Neural cell (in vitro differentiated cells): Measurements from ENCODE around the gene NPLOC4. TPM values are rescaled to one million over a fixed set of nuclear protein-coding genes. Genes with fewer than 3 reads are reported as not detected.

Experiments
- H2AFZ ChIP-seq: fragments of 200-600, 300-800 bp; sonication (generic), shearing (Covaris generic); 2 replicates; pipeline ENCODE4 v1.6.0; 2014; ENCODE audit warnings: low read depth, mild to moderate bottlenecking, antibody characterized with exemption, low read length, moderate library complexity
- H3F3A ChIP-seq: fragments of 200-600 bp; shearing (Covaris generic); 2 replicates; pipeline ENCODE4 v1.6.1; 2016; ENCODE audit warnings: mild to moderate bottlenecking, moderate library complexity, mixed read lengths, antibody characterized with exemption, low read length; ENCODE audit not compliant: insufficient read depth, poor library complexity, severe bottlenecking
- H3K27ac ChIP-seq: fragments of 200-600, 300-800 bp; sonication (generic), shearing (Covaris generic); 2 replicates; pipeline ENCODE4 v1.5.1; 2014; ENCODE audit warnings: mild to moderate bottlenecking, low read length, moderate library complexity
- H3K27me3 ChIP-seq: fragments of 300-800, 200-600 bp; sonication (generic), shearing (Covaris generic); 2 replicates; pipeline ENCODE4 v1.6.0; 2014; ENCODE audit warnings: mild to moderate bottlenecking, low read depth, low read length, moderate library complexity; ENCODE audit not compliant: insufficient read depth
- H3K36me3 ChIP-seq: fragments of 300-800, 200-600 bp; sonication (generic), shearing (Covaris generic); 2 replicates; pipeline ENCODE4 v1.5.1; 2014; ENCODE audit warnings: mild to moderate bottlenecking, antibody characterized with exemption, low read length, moderate library complexity; ENCODE audit not compliant: insufficient read depth
- H3K4me2 ChIP-seq: fragments of 300-800, 200-600 bp; sonication (generic), shearing (Covaris generic); 2 replicates; pipeline ENCODE4 v1.6.0; 2014; ENCODE audit warnings: mild to moderate bottlenecking, low read length
- H3K4me3 ChIP-seq: fragments of 300-800, 200-600 bp; sonication (generic), shearing (Covaris generic); 2 replicates; pipeline ENCODE4 v1.5.1; 2014; ENCODE audit warnings: mild to moderate bottlenecking, low read length, moderate library complexity
- H3K79me2 ChIP-seq: fragments of 200-600 bp; shearing (Covaris generic); replicated peaks from 2 replicates; pipeline ENCODE4 v1.6.0; 2014; ENCODE audit warnings: mild to moderate bottlenecking, low read length, moderate library complexity; ENCODE audit not compliant: insufficient read depth
- H3K9ac ChIP-seq: fragments of 300-800, 200-600 bp; sonication (generic), shearing (Covaris generic); 2 replicates; pipeline ENCODE4 v1.6.1; 2016; ENCODE audit warnings: mild to moderate bottlenecking, low read length, mixed read lengths
- H3K9me2 ChIP-seq: fragments of 200-600 bp; shearing (Covaris generic); 2 replicates; pipeline ENCODE4 v1.6.1; 2016; ENCODE audit warnings: mild to moderate bottlenecking, low read length, mixed read lengths; ENCODE audit not compliant: insufficient read depth
- H3K9me3 ChIP-seq: fragments of 200-600, 300-800 bp; sonication (generic), shearing (Covaris generic); 2 replicates; pipeline ENCODE4 v1.6.1; 2016; ENCODE audit warnings: mild to moderate bottlenecking, mixed run types, low read length, moderate library complexity, mixed read lengths
- H4K20me1 ChIP-seq: fragments of 200-600 bp; shearing (Covaris generic); 2 replicates; pipeline ENCODE4 v1.6.1; 2016; ENCODE audit warnings: mild to moderate bottlenecking, mixed run types; ENCODE audit not compliant: insufficient read depth
- EP300 ChIP-seq: fragments of 450-650 bp; conservative IDR thresholded peaks from 2 replicates; pipeline ENCODE4 v1.6.1; 2014; ENCODE audit warnings: antibody characterized with exemption, mild to moderate bottlenecking, moderate library complexity; ENCODE audit not compliant: poor library complexity, severe bottlenecking
- EZH2 ChIP-seq: fragments of 200-600, 300-800 bp; shearing (Covaris generic), sonication (generic); IDR thresholded peaks from 2 replicates; pipeline ENCODE4 v1.6.1; 2014; ENCODE audit warnings: antibody characterized with exemption, low read length, borderline replicate concordance, mild to moderate bottlenecking; ENCODE audit not compliant: insufficient read depth, poor library complexity, severe bottlenecking
- MXI1 ChIP-seq: fragments of 450-650 bp; conservative IDR thresholded peaks from 2 replicates; pipeline ENCODE4 v1.6.1; 2014; ENCODE audit warnings: antibody characterized with exemption, mild to moderate bottlenecking; ENCODE audit not compliant: poor library complexity, severe bottlenecking
- POLR2AphosphoS5 ChIP-seq: IDR thresholded peaks from 2 replicates; pipeline ENCODE4 v1.6.1; 2012
- RAD21 ChIP-seq: fragments of 450-650 bp; conservative IDR thresholded peaks from 2 replicates; pipeline ENCODE4 v1.6.1; 2014; ENCODE audit warnings: antibody characterized with exemption, mild to moderate bottlenecking, moderate library complexity
- REST ChIP-seq: IDR thresholded peaks from 2 replicates; pipeline ENCODE4 v1.6.1; 2012; ENCODE audit warnings: borderline replicate concordance
- SMC3 ChIP-seq: fragments of 450-650 bp; conservative IDR thresholded peaks from 2 replicates; pipeline ENCODE4 v1.6.1; 2014; ENCODE audit warnings: antibody characterized with exemption, mild to moderate bottlenecking, moderate library complexity; ENCODE audit not compliant: poor library complexity
- TAF1 ChIP-seq: IDR thresholded peaks from 2 replicates; pipeline ENCODE4 v1.6.1; 2012; ENCODE audit warnings: low read depth
- polyA plus RNA-seq: library from polyadenylated mRNA; depleted of rRNA; stranded (reverse); fragments of >200 nt; gene quantifications from 2 replicates; pipeline ENCODE4 v1.2.3, GENCODE V29; 2014
- TF ChIP-seq, protein P1 (sequence below): fragments of 450-650 bp; IDR thresholded peaks from 2 replicates; pipeline ENCODE4 v1.5.1; 2014; ENCODE audit warnings: antibody characterized with exemption, mild to moderate bottlenecking, moderate library complexity; ENCODE audit not compliant: poor library complexity, severe bottlenecking

Gene NPLOC4
- polyA plus RNA-seq, 1 donor from 2014 or later, result 32.3 TPM

GRCh38 chr17:81648707-81649085 is 11.8 kb upstream of the NPLOC4 start:
- Histone ChIP-seq H3F3A (no peaks in the 10 kb centered on the region), H3K9ac (no peak overlapping the region), H3K79me2 (no peaks in the 10 kb centered on the region), H3K9me3 (peaks cover 7% of the 10 kb centered on the region), H3K9me2 (no peaks in the 10 kb centered on the region), H3K4me2 (no peak overlapping the region), H3K27ac (no peak overlapping the region), H2AFZ (no peak overlapping the region), H3K4me3 (no peak overlapping the region), H3K36me3 (no peaks in the 10 kb centered on the region), H3K27me3 (peaks cover 11% of the 10 kb centered on the region), H4K20me1 (no peaks in the 10 kb centered on the region)
- TF ChIP-seq POLR2AphosphoS5, result no peak
- TF ChIP-seq MXI1, result no peak
- TF ChIP-seq SMC3, result no peak
- TF ChIP-seq RAD21, result no peak
- TF ChIP-seq, protein P1, sequence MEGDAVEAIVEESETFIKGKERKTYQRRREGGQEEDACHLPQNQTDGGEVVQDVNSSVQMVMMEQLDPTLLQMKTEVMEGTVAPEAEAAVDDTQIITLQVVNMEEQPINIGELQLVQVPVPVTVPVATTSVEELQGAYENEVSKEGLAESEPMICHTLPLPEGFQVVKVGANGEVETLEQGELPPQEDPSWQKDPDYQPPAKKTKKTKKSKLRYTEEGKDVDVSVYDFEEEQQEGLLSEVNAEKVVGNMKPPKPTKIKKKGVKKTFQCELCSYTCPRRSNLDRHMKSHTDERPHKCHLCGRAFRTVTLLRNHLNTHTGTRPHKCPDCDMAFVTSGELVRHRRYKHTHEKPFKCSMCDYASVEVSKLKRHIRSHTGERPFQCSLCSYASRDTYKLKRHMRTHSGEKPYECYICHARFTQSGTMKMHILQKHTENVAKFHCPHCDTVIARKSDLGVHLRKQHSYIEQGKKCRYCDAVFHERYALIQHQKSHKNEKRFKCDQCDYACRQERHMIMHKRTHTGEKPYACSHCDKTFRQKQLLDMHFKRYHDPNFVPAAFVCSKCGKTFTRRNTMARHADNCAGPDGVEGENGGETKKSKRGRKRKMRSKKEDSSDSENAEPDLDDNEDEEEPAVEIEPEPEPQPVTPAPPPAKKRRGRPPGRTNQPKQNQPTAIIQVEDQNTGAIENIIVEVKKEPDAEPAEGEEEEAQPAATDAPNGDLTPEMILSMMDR, result no peak
- TF ChIP-seq EZH2, result no peak
- TF ChIP-seq EP300, result no peak
- no peak for TF ChIP-seq TAF1
- no peak for TF ChIP-seq REST

GRCh38 chr17:81648013-81648706 is 11.2 kb upstream of the NPLOC4 start:
- Histone ChIP-seq H3K36me3 (no peaks in the 10 kb centered on the region), H3F3A (no peaks in the 10 kb centered on the region), H3K4me2 (no peak overlapping the region), H3K9me3 (peaks cover 7% of the 10 kb centered on the region), H3K9me2 (no peaks in the 10 kb centered on the region), H4K20me1 (no peaks in the 10 kb centered on the region), H2AFZ (no peak overlapping the region), H3K27ac (no peak overlapping the region), H3K4me3 (no peak overlapping the region), H3K27me3 (peaks cover 11% of the 10 kb centered on the region), H3K9ac (no peak overlapping the region), H3K79me2 (no peaks in the 10 kb centered on the region)
- no peak for TF ChIP-seq POLR2AphosphoS5
- TF ChIP-seq EP300, result no peak
- TF ChIP-seq TAF1, result no peak
- no peak for TF ChIP-seq REST
- no peak for TF ChIP-seq SMC3
- TF ChIP-seq MXI1, result no peak
- no peak for TF ChIP-seq RAD21
- TF ChIP-seq, protein P1, result no peak
- no peak for TF ChIP-seq EZH2
